ENCODE data around the gene MDGA2. TPM values are rescaled to one million over a fixed set of nuclear protein-coding genes. Genes with fewer than 3 reads are reported as not detected.

Gene MDGA2
- total RNA-seq, 1 donor from 2014 or later = 1.3 TPM

GRCh38 chr14:47012533-47013280, 662.7 kb downstream of the MDGA2 start:
- DNase-seq (ENCODE audit: extremely low spot score, unreplicated experiment) = no peak
- Mint-ChIP-seq H3K4me3 (no peak overlapping the region), H3K27ac (no peak overlapping the region)

GRCh38 chr14:47009615-47010014, 665.8 kb downstream of the MDGA2 start:
- Mint-ChIP-seq H3K4me3 (no peak overlapping the region), H3K27ac (no peak overlapping the region), H3K27me3 (no peaks in the 10 kb centered on the region), H3K9me3 (no peaks in the 10 kb centered on the region), H3K4me1 (ENCODE audit: unreplicated experiment) (peaks cover 6% of the 10 kb centered on the region), H3K36me3 (no peaks in the 10 kb centered on the region)
- TF ChIP-seq CTCF (conservative IDR thresholded peaks at IDR 0.05) = no peak
- DNase-seq (ENCODE audit: extremely low spot score, unreplicated experiment) = no peak

More at GRCh38 chr14:47012533-47013280, 662.7 kb downstream of the MDGA2 start:
- TF ChIP-seq CTCF (conservative IDR thresholded peaks at IDR 0.05) = no peak
- Mint-ChIP-seq H3K4me1 (ENCODE audit: unreplicated experiment) (peaks cover 6% of the 10 kb centered on the region), H3K36me3 (no peaks in the 10 kb centered on the region), H3K27me3 (no peaks in the 10 kb centered on the region), H3K9me3 (no peaks in the 10 kb centered on the region)

- Mint-ChIP-seq H3K9me3 (no peaks in the 10 kb centered on the region), H3K27me3 (no peaks in the 10 kb centered on the region), H3K4me3 (no peak overlapping the region), H3K4me1 (ENCODE audit: unreplicated experiment) (peaks cover 6% of the 10 kb centered on the region), H3K27ac (no peak overlapping the region), H3K36me3 (no peaks in the 10 kb centered on the region)
- no peak for TF ChIP-seq CTCF (conservative IDR thresholded peaks at IDR 0.05)
- DNase-seq (ENCODE audit: extremely low spot score, unreplicated experiment) = no peak
These were observed 666.7 kb downstream of the MDGA2 start for GRCh38 chr14:47008732-47009131.

GRCh38 chr14:46999661-47000060, 675.7 kb downstream of the MDGA2 start:
- H3K4me1 Mint-ChIP-seq (ENCODE audit: unreplicated experiment) = no peaks in the 10 kb centered on the region
- no peaks in the 10 kb centered on the region for H3K9me3 Mint-ChIP-seq
- no peak overlapping the region for H3K27ac Mint-ChIP-seq
- no peak for DNase-seq (ENCODE audit: extremely low spot score, unreplicated experiment)
- no peaks in the 10 kb centered on the region for H3K36me3 Mint-ChIP-seq
- H3K27me3 Mint-ChIP-seq = no peaks in the 10 kb centered on the region
- H3K4me3 Mint-ChIP-seq = no peak overlapping the region
- TF ChIP-seq CTCF (conservative IDR thresholded peaks at IDR 0.05) = no peak

GRCh38 chr14:46989566-46989965, 685.8 kb downstream of the MDGA2 start:
- H3K36me3 Mint-ChIP-seq = no peaks in the 10 kb centered on the region
- no peak overlapping the region for H3K4me3 Mint-ChIP-seq
- H3K4me1 Mint-ChIP-seq (ENCODE audit: unreplicated experiment) = peaks cover 6% of the 10 kb centered on the region
- H3K27me3 Mint-ChIP-seq = no peaks in the 10 kb centered on the region
- no peaks in the 10 kb centered on the region for H3K9me3 Mint-ChIP-seq
- no peak for DNase-seq (ENCODE audit: extremely low spot score, unreplicated experiment)
- no peak for TF ChIP-seq CTCF (conservative IDR thresholded peaks at IDR 0.05)
- H3K27ac Mint-ChIP-seq = no peak overlapping the region
